HG03108 (cell line): ENCODE results near the gene F12.
"Not testable (repeated sequence)": the region's sequence is repeated elsewhere in the genome, so short reads cannot be mapped to it uniquely, and the experiment has no call there.

Source experiments
- ATAC-seq: cut with Tn5 transposase; IDR thresholded peaks from one replicate; pipeline ENCODE4 v1.9.1; 2021; ENCODE audit warnings: moderate library complexity; ENCODE audit not compliant: unreplicated experiment

Gene F12

DNA sequence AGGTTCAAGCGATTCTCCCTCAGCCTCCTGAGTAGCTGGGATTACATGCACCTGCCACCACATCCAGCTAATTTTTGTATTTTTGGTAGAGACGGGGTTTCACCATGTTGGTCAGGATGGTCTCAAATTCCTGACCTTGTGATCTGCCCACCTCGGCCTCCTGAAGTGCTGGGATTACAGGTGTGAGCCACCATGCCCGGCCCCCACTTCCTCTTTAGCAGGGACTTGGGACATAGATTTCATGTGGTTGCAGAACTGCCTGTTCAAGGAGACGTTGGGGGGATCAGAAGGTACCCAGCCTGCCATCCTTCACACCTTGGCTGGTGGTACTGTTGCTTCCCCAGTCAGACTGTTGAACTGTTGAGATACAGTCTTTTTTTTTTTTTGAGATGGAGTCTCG, 7.7 kb upstream of the F12 start:
- ATAC-seq: not testable (repeated sequence)

DNA sequence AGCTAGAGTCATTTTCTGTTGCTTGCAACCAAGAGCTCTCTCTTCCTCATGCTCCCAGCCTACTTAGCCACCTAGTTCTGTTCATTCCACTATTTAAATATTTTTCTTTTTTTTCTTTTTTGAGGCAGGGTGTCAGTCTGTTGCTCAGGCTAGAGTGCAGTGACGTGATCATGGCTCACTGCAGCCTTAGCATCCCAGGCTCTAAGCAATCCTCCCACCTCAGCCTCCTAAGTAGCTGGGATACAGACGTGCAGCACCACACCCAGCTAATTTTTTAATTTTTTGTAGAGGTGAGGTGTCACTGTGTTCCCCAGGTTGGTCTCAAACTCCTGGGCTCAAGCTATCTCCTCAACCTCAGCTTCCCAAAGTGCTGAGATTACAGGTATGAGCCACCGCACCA, 5.1 kb upstream of the F12 start:
- no peak for ATAC-seq

DNA sequence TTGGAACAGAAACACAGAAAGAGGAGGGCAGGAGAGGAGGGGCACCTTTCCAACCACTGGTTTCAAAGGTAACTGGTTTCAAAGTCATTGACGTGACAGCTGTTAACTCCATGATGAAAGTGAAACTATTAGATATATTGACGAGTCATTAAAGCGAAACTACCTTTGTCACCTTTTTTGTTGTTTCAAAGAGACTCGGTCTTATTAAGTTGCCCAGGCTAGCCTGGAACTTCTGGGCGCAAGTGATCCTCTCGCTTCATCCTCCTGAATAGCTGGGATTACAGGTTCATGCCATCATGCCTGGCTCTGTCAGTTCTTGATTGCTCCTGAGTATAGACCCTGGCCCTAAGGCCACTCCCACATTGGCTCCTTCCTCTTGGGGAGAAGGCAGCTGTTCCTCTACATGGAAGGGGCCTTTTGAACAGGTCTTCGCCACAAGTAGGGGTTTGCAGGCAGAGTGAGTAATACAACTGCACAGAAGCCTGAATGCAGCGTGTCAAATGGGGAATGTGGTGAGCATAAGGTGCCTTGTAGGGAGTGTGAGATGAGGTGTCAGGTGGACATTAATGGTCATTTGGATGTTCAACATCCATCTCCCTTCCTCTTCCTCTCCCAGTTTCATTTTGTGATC, 3.4 kb upstream of the F12 start:
- ATAC-seq: peak; percentile 45

DNA sequence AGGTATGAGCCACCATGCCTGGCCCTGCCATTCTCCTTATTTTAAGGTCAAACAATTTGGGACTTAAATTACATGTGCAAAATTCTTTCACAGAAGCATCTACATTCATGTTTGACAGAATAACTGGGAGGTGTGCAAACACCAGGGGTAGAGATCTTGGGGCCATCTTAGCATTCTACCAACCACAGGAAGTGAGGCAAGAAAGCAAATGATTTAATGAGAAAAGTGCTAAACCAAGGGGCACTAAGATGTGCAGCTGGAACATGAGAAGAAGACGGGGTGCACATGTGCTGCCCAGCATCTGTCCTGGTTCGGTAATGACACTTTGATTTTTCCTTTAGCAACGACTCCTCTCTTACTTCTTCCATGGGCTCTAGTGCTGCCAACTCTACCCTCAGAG, 1.2 kb upstream of the F12 start:
- no peak for ATAC-seq

DNA sequence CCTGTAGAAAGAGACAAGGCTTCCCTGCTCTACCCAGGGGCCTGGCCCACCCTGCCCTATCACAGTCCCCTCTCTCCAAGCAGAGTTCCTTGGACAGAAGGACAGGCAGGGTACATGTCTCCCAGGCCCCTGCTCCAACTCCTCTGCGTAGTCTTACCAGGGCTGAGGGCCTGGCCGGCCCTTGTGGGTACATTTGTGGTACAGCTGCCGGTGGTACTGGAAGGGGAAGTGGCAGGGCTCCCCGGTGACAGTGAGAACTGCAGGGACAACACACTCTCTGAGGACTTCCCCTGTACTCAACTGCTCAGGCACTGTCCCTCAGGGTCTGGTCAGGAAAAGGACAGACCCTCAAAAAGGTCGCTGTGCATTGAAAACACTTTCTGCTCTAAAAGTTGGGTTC, 3.6 kb downstream of the F12 start:
- no peak for ATAC-seq

DNA sequence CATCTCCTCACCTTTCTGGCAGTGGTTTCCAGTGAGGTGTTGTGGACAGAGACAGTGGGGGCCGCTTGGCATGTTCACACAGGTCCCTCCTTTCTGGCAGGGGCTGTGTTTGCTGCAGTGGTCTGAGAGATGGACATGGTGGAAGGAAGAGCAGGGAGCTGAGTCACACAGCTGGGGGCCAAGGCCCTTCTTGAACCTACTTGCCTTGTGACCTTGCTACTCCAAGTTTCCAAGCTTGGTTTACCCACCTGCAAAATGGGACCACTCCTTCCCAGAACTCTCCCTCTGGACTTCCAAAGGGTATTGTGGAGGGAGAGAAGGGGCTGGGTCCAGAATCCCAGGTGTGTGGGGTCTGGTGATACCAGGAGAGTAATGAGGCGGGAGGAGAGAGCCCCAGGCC, 4.1 kb downstream of the F12 start:
- ATAC-seq: no peak

DNA sequence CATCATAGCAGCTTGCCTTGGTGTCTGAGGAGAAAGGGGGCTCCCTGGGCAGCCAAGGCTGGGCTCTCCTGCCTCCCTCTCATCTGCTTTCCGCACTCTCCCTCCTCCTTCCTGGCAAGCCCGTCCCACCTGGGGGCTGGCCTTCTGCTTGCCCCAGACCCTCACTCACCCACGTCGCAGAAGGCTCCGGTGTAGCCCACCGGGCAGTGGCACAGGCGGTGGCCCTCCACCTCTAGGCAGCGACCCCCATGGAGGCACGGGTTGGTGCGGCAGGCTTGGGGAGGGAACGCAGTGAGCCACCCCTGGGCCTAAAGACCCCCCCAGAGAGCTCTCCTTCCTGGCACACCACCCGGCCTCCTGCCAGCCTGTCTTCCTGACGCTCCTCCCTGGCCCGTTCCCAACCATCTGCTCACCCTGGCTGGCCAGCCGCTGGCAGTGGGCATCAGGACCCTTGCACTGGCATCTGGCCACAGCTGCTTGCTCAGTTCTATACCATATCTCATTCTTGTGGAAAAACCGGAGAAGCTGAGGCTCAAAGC, 4.7 kb downstream of the F12 start:
- no peak for ATAC-seq

DNA sequence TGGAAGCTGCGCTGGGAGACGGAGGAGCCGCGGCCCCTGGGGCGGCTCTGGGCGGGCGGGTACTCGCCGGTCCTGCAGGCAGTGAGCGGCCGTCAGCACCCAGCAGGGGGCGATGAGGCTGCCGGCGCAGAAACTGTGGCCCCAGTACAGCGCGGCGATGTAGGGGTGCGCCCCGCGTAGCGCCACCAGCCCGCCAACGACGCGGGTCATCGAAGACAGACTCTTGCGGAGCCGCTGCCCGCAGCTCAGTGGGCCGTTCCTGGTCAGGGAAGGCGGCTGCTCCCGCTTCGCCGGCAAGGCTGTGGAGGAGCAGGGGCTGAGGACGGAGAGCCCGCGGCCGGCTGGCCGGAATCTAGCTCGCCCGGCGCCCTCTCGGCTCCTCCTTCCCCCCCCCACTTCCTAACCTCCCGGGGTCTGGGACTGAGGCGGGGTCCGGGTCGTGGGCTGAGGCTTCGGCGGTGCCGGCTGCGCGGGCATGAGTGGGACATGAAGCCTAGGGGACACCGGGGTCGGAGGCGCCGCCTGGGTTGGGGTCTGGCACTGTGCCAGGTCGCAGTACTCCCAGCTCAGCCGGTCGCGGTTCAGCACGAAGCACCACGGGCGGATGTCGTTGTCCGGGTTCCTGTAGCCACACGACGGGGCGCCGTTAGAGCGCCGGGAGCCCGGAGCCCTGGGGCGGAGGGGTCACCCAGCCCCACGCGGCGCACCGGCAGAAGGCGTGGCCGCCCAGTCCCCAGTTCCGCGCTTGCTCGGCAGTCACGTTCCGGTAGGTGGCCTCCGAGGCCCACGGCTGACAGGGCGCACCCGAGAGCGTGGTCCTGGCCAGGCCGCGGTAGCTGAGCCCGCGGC, 5.3 kb downstream of the F12 start:
- ATAC-seq: peak; percentile 59

DNA sequence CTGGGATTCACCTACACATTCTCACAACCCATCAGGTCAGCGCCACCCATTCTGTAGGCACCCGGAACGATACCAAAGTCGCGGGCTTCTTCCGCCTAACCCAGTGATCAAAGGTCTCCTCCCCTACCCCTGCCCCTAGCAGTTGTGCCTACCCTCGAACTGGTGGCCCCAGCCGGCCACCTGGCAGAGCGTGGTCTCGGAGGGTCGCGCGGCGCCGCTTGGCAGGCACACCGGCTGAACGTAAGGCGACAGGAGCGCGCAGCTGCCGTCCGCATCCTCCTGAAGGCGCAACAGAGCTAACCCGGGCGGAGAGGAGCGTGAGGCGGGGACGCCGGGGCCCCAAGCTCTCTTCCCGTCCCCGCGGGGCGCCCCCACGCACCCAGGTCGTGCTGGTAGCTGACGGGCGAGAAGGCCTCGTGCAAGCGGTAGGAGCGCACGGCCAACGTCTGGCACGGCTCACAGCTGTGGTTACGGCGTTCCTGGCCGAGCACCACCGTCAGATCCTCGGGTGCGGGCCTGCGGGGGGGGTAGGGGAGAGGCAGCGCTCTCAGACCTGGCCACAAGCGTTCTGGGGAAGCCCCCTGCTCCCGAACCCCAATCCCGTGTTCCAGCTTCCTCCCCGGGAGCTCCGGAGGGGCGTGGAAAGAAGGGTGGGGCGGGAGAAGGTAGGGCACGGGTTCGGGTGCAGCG, 6.1 kb downstream of the F12 start:
- peak; percentile 13 for ATAC-seq

DNA sequence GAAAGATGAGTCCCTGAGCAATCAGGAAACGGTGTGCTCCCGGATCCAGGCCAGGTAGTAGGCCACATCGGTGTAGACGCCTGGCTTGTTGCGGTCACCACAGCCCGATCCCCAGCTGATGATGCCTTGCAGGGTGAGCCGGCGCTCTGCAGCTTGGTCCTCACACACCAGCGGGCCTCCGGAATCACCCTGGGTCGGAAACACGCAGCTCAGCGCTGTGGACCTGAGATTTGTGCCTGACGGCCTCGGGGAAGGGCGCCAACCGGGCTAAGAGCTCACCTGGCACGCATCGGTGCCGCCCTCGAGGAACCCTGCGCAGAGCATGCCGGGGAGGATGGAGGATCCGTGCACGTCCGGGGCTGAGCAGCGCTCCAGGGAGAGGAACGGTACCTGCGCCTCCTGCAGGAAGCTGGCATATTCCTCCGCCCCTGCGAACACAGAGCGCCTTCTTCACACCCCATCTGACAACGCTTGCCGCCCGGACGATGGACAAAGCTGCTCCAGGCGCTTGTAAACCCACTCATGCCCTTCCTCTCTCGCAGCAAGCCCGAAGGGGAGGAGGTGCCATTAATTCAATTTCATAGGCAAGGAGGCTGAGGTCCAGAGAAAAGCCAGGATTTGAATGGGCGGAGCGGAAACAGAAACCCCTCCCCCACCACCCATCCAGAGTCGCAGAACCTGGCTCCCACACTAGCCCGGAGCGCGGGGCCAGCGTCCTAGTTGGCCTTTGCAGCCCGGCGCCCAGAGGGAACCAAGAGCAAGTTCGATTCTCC, 6.9 kb downstream of the F12 start:
- no peak for ATAC-seq

DNA sequence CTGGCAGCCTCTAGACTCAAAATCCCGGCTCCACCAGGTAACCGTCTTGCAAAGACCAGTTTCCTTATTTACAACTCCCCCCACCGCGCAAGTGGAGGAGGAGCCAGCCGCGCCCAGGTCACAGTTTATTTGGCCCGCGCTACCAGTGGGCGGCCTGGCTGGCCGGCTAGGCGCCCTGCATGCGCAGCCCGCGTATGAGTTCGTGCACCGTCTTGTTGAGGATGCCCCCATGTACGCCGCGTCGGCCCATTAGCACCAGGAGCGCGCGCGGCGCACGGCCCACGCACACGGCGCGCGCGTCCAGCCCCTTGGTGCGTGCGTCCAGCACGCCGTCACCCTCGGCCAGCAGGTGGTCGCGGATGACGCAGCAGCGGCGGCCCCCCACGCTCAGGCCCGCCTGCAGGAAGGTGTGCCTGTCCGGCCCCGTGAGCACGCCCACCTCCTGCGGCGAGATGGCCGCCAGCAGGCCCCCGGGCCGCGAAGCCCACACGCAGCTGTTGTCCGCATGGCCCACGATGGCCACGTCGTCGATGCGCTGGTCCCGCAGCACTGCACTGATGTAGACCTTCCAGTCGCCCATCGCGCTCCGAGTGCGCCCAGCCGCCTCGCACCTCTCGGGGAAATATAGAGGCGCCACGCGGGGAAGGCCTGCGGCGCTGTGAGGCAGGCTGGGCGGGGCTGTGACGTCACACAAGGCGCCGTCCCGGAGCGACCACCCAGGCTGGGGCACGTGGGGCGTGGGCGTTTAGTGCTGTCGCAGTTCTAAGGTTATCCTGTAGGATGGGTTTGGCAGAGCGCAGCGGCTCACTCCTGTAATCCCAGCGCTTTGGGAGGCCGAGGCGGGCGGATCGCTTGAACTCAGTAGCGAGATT, 9.1 kb downstream of the F12 start, which contains the start of gene PFN3:
TSS of gene PFN3 (minus strand) at position 665 of the 872 bp plus-strand sequence. CDS start at position 580, 85 bp downstream.
- no peak for ATAC-seq

DNA sequence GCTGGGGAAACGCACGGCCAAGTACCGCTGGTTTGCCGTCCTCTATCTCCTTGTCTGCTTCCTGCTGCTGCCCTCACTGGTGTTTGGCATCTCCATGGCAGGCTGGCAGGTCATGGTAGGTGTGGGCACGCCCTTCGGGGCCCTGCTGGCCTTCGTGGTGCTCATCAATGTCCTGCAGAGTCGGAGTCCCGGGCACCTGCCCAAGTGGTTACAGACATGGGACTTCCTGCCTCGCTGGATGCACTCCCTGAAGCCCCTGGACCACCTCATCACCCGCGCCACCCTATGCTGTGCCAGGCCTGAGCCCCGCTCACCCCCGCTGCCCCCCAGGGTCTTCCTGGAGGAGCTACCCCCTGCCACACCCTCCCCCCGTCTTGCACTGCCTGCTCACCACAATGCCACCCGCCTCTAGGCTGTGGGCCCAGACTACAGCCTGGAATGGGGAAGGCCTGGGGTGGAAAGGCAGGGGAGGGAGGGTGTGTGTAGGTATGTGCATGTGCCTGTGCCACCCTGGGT, 11.4 kb downstream of the F12 start:
- no peak for ATAC-seq

DNA sequence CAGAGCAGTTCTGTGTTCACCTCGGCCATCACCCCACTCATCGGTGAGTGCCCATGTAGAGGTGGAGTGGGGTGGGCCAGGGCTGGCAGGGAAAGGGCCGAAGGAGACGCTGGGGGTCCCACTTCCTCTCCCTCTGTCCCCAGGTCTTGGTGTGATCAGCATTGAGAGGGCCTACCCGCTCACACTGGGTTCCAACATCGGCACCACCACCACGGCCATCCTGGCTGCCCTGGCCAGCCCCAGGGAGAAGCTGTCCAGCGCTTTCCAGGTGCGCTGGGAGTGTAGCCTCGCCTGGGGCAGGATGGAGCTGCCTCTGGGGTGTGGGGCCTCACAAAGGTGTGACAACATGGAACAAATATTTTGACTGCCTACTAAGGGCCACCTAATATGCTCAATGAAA, 12.6 kb downstream of the F12 start:
- no peak for ATAC-seq

DNA sequence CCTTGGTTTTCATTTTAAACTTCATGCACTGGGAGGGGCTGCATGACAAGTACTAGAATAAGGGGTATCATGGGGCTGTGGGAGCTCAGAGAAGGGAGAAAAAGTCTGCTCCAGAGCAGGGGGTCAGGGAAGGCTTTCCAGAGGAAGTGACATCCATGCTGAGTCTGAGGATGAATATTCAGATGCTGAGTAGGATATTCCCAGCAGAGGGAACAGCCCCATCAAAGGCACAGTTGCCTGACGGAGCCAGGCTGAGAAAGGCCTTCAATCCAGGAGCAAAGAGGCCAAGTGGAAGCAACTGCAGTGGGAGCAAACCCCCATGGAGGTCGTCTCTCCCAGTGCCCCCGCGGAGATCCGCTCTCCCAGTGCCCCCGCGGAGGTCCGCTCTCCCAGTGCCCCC, 13.3 kb downstream of the F12 start:
- no peak for ATAC-seq

DNA sequence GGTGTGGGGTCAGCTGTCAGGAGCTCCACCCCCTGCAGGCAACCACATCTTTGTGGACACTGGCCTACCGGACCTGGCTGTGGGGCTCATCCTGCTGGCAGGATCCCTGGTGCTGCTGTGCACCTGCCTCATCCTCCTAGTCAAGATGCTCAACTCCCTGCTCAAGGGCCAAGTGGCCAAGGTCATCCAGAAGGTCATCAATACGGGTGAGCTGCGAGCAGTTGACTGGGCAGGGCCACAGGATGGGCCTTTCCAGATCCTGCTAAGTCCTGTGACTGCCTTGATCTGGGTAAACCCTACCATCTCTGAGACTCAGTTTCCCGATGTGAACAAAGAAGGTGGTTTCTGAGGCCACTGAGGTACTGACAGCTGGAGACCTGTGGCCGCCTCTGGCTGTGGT, 15.4 kb downstream of the F12 start:
- no peak for ATAC-seq

DNA sequence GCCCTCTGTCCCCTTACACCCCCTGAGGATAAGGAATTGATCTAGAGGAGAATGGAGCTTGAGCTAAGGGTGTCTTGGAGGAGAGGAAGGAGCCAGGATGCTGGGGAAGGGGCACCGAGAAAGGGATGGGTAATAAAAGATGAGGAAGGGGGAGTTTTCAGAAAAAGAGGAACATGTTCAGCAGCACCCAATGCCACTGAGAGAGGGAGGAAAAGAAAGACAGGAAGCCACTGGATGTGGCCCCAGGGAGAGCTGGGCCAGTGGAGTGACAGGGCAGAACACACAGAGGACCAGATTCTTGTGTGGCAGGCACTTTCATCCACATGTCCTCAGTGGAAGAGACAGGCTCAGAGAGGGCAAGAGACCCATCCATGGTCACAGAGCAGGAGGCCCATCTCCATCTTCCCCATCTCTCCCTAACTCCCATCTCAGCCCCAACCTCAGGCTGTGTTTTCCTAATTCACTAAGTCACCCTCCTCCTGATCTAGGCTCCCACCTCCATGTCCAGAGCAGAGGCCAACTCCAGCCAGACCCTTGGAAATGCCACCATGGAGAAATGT, 16.1 kb downstream of the F12 start:
- ATAC-seq: no peak

DNA sequence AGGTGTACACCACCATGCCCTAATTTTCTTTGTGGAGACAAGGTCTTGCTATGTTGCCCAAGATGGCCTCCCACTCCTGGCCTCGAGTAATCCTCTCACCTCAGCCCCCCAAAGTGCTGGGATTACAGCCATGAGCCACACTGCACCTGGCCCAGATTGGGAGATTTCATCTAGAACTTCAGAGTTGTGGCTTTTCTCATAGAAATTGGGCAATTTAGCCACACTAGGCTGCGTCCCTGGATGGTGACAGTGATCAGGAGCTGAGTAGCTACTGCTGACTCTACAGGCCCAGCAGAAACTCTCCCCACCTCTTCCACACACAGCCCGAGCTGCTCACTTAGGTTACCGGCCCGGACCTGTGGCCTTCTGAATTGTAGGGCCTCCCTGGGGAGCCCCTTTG, 16.6 kb downstream of the F12 start:
- ATAC-seq: no peak

DNA sequence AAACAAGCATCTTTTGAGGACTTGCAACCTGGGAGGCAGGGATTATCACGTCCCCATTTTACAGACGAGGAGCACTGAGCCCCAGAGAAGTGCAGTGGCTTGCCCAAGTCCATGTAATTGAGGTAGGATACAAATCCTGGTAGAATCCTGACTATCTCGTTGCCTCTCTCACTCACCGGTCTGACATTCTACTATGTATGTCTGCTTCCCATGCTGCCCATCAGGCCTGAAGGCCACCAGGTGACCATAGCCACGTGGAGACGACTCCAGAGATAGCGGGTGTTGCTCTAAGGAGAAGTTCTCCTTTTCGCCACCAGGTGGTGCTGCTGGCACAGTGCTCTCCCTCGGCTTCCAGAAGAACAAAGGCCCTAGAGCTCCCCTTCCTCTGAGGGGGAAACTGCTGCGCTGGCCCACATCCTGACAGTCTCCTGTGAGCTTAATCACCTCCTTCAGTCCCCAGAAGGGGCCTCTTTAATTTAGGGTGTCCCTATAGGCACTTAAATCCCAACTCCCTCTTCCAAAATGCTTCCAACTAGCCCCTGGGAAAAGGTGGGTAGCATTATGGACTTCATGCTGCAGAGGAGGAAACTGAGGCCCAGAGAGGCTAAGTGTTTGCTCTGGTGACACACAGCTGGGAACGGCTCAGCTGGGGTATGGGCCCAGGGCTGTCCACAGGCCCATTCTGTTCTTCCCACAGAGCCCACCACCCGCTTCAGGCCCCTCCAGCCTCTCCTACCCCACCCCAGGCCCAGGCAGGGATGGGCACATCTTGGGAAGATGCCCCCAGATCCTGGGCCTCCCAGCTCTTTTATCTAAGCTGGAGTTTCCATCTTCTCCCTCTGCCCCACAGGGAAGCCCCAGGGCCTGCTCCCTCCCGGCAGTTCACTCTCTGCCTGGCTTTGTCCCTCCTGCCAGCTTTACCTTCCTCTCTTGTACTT, 18.7 kb downstream of the F12 start:
- ATAC-seq: peak; percentile 55
